ENCODE data around the gene BCL7A. TPM values are rescaled to one million over a fixed set of nuclear protein-coding genes. Genes with fewer than 3 reads are reported as not detected.
A peak's percentile ranks its signal among the peaks of the same experiment; 100 is the strongest.

BCL7A gene
- total RNA-seq, 1 experiment from 2014 or later: 18.2 TPM

DNA sequence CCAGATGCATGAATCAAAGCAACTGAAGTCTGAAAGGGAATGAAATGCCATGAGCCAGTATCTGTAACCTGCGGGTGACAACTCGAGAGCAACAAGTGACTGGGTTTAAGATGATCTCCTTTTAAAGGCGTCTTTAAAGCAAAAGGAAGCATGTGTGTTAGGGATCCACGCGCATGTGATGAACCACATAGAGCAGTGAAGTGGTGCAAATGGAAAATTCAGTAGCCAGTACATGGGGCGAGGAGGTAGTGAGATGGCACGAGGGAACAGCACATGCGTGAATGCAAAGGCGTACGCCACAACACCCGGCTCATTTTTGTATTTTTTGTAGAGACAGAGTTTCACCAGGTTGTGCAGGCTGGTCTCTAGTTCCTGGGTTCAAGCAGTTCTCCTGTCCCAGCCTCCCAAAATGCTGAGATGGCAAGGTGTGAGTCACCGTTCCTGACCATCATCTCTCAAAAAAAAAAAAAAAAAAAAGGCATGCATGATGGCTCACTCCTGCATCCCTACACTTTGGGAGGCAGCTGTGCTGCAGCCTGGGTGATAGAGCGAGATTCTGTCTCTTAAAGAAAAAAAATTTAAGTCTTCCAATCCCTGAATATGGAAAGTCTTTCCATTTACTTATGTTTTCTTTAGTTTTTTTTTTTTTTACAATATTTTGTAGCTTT is 24.6 kb upstream of the BCL7A start:
- TF ChIP-seq, protein P1, sequence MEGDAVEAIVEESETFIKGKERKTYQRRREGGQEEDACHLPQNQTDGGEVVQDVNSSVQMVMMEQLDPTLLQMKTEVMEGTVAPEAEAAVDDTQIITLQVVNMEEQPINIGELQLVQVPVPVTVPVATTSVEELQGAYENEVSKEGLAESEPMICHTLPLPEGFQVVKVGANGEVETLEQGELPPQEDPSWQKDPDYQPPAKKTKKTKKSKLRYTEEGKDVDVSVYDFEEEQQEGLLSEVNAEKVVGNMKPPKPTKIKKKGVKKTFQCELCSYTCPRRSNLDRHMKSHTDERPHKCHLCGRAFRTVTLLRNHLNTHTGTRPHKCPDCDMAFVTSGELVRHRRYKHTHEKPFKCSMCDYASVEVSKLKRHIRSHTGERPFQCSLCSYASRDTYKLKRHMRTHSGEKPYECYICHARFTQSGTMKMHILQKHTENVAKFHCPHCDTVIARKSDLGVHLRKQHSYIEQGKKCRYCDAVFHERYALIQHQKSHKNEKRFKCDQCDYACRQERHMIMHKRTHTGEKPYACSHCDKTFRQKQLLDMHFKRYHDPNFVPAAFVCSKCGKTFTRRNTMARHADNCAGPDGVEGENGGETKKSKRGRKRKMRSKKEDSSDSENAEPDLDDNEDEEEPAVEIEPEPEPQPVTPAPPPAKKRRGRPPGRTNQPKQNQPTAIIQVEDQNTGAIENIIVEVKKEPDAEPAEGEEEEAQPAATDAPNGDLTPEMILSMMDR (conservative IDR thresholded peaks at IDR 0.05): no peak
- H3K4me2 ChIP-seq (ENCODE audit: insufficient read depth, insufficient read length, low read length): no peak overlapping the region
- no CpG with 5 or more reads among the region's 13 CpGs for whole genome bisulfite sequencing (ENCODE audit: extremely low coverage, insufficient read length, low lambda C conversion rate)

More for the DNA sequence above, 24.6 kb upstream of the BCL7A start:
- Histone ChIP-seq H4K8ac (replicated peaks; ENCODE audit: insufficient read length, low read depth, low read length) (no peak overlapping the region), H3K18ac (ENCODE audit: insufficient read length, low read depth, low read length) (no peak overlapping the region), H3K79me2 (ENCODE audit: insufficient read depth, low read length) (no peaks in the 10 kb centered on the region), H3K23ac (ENCODE audit: insufficient read length, low read depth, low read length) (no peak overlapping the region), H3K79me1 (ENCODE audit: insufficient read depth, low read depth, low read length, poor library complexity, severe bottlenecking) (no peaks in the 10 kb centered on the region), H3K23me2 (ENCODE audit: insufficient read length, low read depth, low read length, poor library complexity, severe bottlenecking) (no peaks in the 10 kb centered on the region), H2BK5ac (ENCODE audit: insufficient read length, low read length) (no peak overlapping the region), H3K9me3 (ENCODE audit: control insufficient read depth, low read depth, low read length) (no peaks in the 10 kb centered on the region), H3T11ph (ENCODE audit: low read length) (no peak overlapping the region), H2BK12ac (ENCODE audit: insufficient read length, low read depth, low read length) (no peak overlapping the region), H3K27ac (ENCODE audit: insufficient read length, low read depth, low read length) (no peak overlapping the region), H3K56ac (ENCODE audit: insufficient read length, low read depth, low read length) (no peak overlapping the region), H4K91ac (ENCODE audit: insufficient read length, low read depth, low read length) (no peak overlapping the region), H4K20me1 (ENCODE audit: control insufficient read depth, insufficient read depth, insufficient read length) (no peaks in the 10 kb centered on the region), H2BK20ac (ENCODE audit: low read depth, low read length, poor library complexity, severe bottlenecking) (no peak overlapping the region), H2BK15ac (ENCODE audit: low read depth, low read length) (no peak overlapping the region), H2AFZ (ENCODE audit: low read length) (no peak overlapping the region), H2AK5ac (ENCODE audit: insufficient read length, low read length) (no peak overlapping the region), H3K9ac (ENCODE audit: extremely low read depth, insufficient read length, low read length) (no peak overlapping the region), H4K5ac (ENCODE audit: insufficient read length, low read depth, low read length) (no peak overlapping the region), H2BK120ac (ENCODE audit: low read depth, low read length, poor library complexity, severe bottlenecking) (no peak overlapping the region), H3K14ac (ENCODE audit: insufficient read depth, low read length) (no peak overlapping the region), H3K4me1 (ENCODE audit: insufficient read depth, low read length) (no peaks in the 10 kb centered on the region), H3K4ac (ENCODE audit: low read depth, low read length) (no peak overlapping the region), H3K27me3 (ENCODE audit: insufficient read depth, low read length) (no peaks in the 10 kb centered on the region)
- H3K9me3 Mint-ChIP-seq: peaks cover 5 to 13% of the 10 kb centered on the region in 2 experiments; a peak in 3 of 5 replicates
- DNase-seq: no peak
- peak overlapping the region in 1 of 3 experiments; percentile 4; a peak in 1 of 7 replicates for H3K27ac Mint-ChIP-seq
- H3K36me3 Mint-ChIP-seq (ENCODE audit: insufficient read depth in 1 of 3, low read depth in 3 of 3): peaks cover 0 to 9% (median 0%) of the 10 kb centered on the region in 3 experiments; a peak in 2 of 7 replicates
- peaks cover 11 to 15% of the 10 kb centered on the region in 2 experiments for H3K4me1 Mint-ChIP-seq
- no peaks in the 10 kb centered on the region; the same call in 1 of the 2 replicates for H3K27me3 Mint-ChIP-seq (ENCODE audit: low read depth)
- no peak overlapping the region for H3K4me3 Mint-ChIP-seq

Data from H9 (cell line).